SK-N-MC (cell line): ENCODE data around the gene GID8.

ENCODE experiments used
- DNase-seq: peaks from one replicate; pipeline ENCODE4 v3.0.0-alpha.2; 2011; ENCODE audit warnings: low read depth, low spot score
- H3K27ac ChIP-seq: fragments of 200-600 bp; sonication (generic); 2 replicates; pipeline ENCODE4 v1.5.1; 2016; ENCODE audit warnings: mixed run types
- H3K36me3 ChIP-seq: fragments of 200-600 bp; sonication (generic); 2 replicates; pipeline ENCODE4 v1.6.1; 2017; ENCODE audit warnings: antibody characterized with exemption, low read length, mixed read lengths; ENCODE audit not compliant: insufficient read depth
- H3K4me3 ChIP-seq: fragments of 200-600 bp; sonication (generic); 2 replicates; pipeline ENCODE4 v1.5.1; 2016
- H3K9ac ChIP-seq: fragments of 200-600 bp; sonication (generic); 2 replicates; pipeline ENCODE4 v1.8.0; 2017; ENCODE audit warnings: mixed run types, mixed read lengths; ENCODE audit not compliant: insufficient read length
- H3K9me3 ChIP-seq: fragments of 200-600 bp; sonication (generic); 2 replicates; pipeline ENCODE4 v1.6.1; 2017; ENCODE audit warnings: low read depth, mild to moderate bottlenecking, antibody characterized with exemption, low read length, moderate library complexity, mixed read lengths
- EZH2 ChIP-seq: fragments of 200-600 bp; sonication (generic); IDR thresholded peaks from one replicate; pipeline ENCODE4 v1.6.1; 2017; ENCODE audit warnings: antibody characterized with exemption
- FOXP2 ChIP-seq: optimal IDR thresholded peaks from 2 replicates; pipeline ENCODE3; 2011; ENCODE audit warnings: mild to moderate bottlenecking, moderate library complexity; ENCODE audit not compliant: insufficient read depth; ENCODE audit errors: extremely low read length, control extremely low read depth
- POLR2AphosphoS5 ChIP-seq: IDR thresholded peaks from 2 replicates; pipeline ENCODE4 v1.6.1; 2012; ENCODE audit warnings: mild to moderate bottlenecking, low read depth, low read length, borderline replicate concordance

The GID8 gene

GRCh38 chr20:62985444-62985778 is 47.5 kb downstream of the GID8 start:
- no peak overlapping the region for H3K4me3 ChIP-seq
- TF ChIP-seq FOXP2: no peak
- no peak for TF ChIP-seq POLR2AphosphoS5
- no peak for TF ChIP-seq EZH2
- no peak for DNase-seq
- no peak overlapping the region for H3K9ac ChIP-seq
- H3K36me3 ChIP-seq: no peaks in the 10 kb centered on the region
- H3K27ac ChIP-seq: no peak overlapping the region
- H3K9me3 ChIP-seq: no peaks in the 10 kb centered on the region

- no peak for TF ChIP-seq POLR2AphosphoS5
- no peak for TF ChIP-seq FOXP2
- TF ChIP-seq EZH2: no peak
- Histone ChIP-seq H3K36me3 (no peaks in the 10 kb centered on the region), H3K27ac (no peak overlapping the region), H3K9me3 (no peaks in the 10 kb centered on the region), H3K9ac (no peak overlapping the region), H3K4me3 (no peak overlapping the region)
- DNase-seq: no peak
Measured at GRCh38 chr20:62986257-62986800, 48.4 kb downstream of the GID8 start.

GRCh38 chr20:62987114-62987513 is 49.2 kb downstream of the GID8 start:
- Histone ChIP-seq H3K36me3 (no peaks in the 10 kb centered on the region), H3K9me3 (no peaks in the 10 kb centered on the region), H3K9ac (no peak overlapping the region), H3K4me3 (no peak overlapping the region), H3K27ac (no peak overlapping the region)
- DNase-seq: no peak
- TF ChIP-seq POLR2AphosphoS5 (no peak), FOXP2 (no peak), EZH2 (no peak)

GRCh38 chr20:62989201-62989601 is 51.3 kb downstream of the GID8 start:
- no peak overlapping the region for H3K9ac ChIP-seq
- H3K27ac ChIP-seq: no peak overlapping the region
- H3K9me3 ChIP-seq: no peaks in the 10 kb centered on the region
- H3K36me3 ChIP-seq: no peaks in the 10 kb centered on the region
- DNase-seq: no peak
- H3K4me3 ChIP-seq: no peak overlapping the region
- no peak for TF ChIP-seq EZH2
- no peak for TF ChIP-seq POLR2AphosphoS5
- no peak for TF ChIP-seq FOXP2

GRCh38 chr20:62990306-62990825 is 52.4 kb downstream of the GID8 start:
- no peak for TF ChIP-seq FOXP2
- no peak for TF ChIP-seq EZH2
- no peak for TF ChIP-seq POLR2AphosphoS5
- Histone ChIP-seq H3K9ac (no peak overlapping the region), H3K4me3 (no peak overlapping the region), H3K36me3 (no peaks in the 10 kb centered on the region), H3K9me3 (no peaks in the 10 kb centered on the region), H3K27ac (no peak overlapping the region)
- DNase-seq: no peak

GRCh38 chr20:62991196-62991807 is 53.4 kb downstream of the GID8 start:
- no peak for TF ChIP-seq POLR2AphosphoS5
- TF ChIP-seq FOXP2: no peak
- no peak for TF ChIP-seq EZH2
- Histone ChIP-seq H3K9me3 (no peaks in the 10 kb centered on the region), H3K9ac (no peak overlapping the region), H3K36me3 (no peaks in the 10 kb centered on the region), H3K4me3 (no peak overlapping the region), H3K27ac (no peak overlapping the region)
- no peak for DNase-seq

GRCh38 chr20:62991863-62992262 is 53.9 kb downstream of the GID8 start:
- no peak overlapping the region for H3K9ac ChIP-seq
- DNase-seq: no peak
- H3K27ac ChIP-seq: no peak overlapping the region
- H3K9me3 ChIP-seq: no peaks in the 10 kb centered on the region
- TF ChIP-seq POLR2AphosphoS5 (no peak), EZH2 (no peak), FOXP2 (no peak)
- no peak overlapping the region for H3K4me3 ChIP-seq
- H3K36me3 ChIP-seq: no peaks in the 10 kb centered on the region

GRCh38 chr20:62993856-62994494 is 56.0 kb downstream of the GID8 start:
- no peaks in the 10 kb centered on the region for H3K36me3 ChIP-seq
- H3K27ac ChIP-seq: no peak overlapping the region
- H3K9ac ChIP-seq: no peak overlapping the region
- no peak overlapping the region for H3K4me3 ChIP-seq
- no peak for TF ChIP-seq EZH2
- TF ChIP-seq POLR2AphosphoS5: no peak
- no peak for TF ChIP-seq FOXP2
- no peak for DNase-seq
- no peaks in the 10 kb centered on the region for H3K9me3 ChIP-seq

- Histone ChIP-seq H3K36me3 (no peaks in the 10 kb centered on the region), H3K9ac (no peak overlapping the region), H3K9me3 (no peaks in the 10 kb centered on the region), H3K4me3 (no peak overlapping the region), H3K27ac (no peak overlapping the region)
- no peak for TF ChIP-seq POLR2AphosphoS5
- no peak for TF ChIP-seq EZH2
- TF ChIP-seq FOXP2: no peak
- DNase-seq: no peak
Measured at GRCh38 chr20:62994869-62995281, 56.9 kb downstream of the GID8 start.

- TF ChIP-seq EZH2: no peak
- no peak for TF ChIP-seq POLR2AphosphoS5
- TF ChIP-seq FOXP2: no peak
- H3K9ac ChIP-seq: no peak overlapping the region
- no peak overlapping the region for H3K4me3 ChIP-seq
- H3K27ac ChIP-seq: no peak overlapping the region
- DNase-seq: no peak
- no peaks in the 10 kb centered on the region for H3K36me3 ChIP-seq
- no peaks in the 10 kb centered on the region for H3K9me3 ChIP-seq
Measured at GRCh38 chr20:62995481-62995880, 57.5 kb downstream of the GID8 start.
